IMR-90 (cell line): Measurements from ENCODE around the gene NELL2. TPM values are rescaled to one million over a fixed set of nuclear protein-coding genes. Genes with fewer than 3 reads are reported as not detected.

Source experiments
- ATAC-seq: fragments of 200-7000 bp; cut with Tn5 transposase; 2 replicates; pipeline ENCODE4 v1.9.1; 2020; ENCODE audit warnings: low read depth, mild to moderate bottlenecking, moderate library complexity
- BruUV-seq: library from RNA; stranded (reverse); fragments of 400-500 nt; replicated peaks from 2 replicates; lab custom pipeline; 2021; lab: Mats Ljungman, UMichigan
- CTCF ChIA-PET: fragments of 300-600 bp; formaldehyde crosslinking; extraction: SDS; loops from one replicate; lab custom pipeline; 2021; ENCODE audit warnings: antibody characterized with exemption; lab: Yijun Ruan, JAX
- POLR2A ChIA-PET: fragments of 300-600 bp; sonication (Branson Sonifier 250); formaldehyde crosslinking; loops from one replicate; lab custom pipeline; 2022; ENCODE audit warnings: antibody characterized with exemption; ENCODE audit not compliant: unreplicated experiment; lab: Charles Lee
- DNase-seq: peaks from one replicate; pipeline ENCODE4 v3.0.0; 2013
- H2AFZ ChIP-seq: replicated peaks from 2 replicates; pipeline ENCODE3; 2013; ENCODE audit warnings: low read length, mild to moderate bottlenecking; ENCODE audit not compliant: poor library complexity
- H2AK5ac ChIP-seq: 2 replicates; pipeline ENCODE4 v1.6.1; 2013; ENCODE audit warnings: low read depth, low read length, inconsistent platforms
- H2AK9ac ChIP-seq: replicated peaks from 2 replicates; pipeline ENCODE3; 2013; ENCODE audit warnings: mild to moderate bottlenecking, low read depth, low read length, moderate library complexity; ENCODE audit not compliant: poor library complexity
- H2BK120ac ChIP-seq: 2 replicates; pipeline ENCODE4 v1.6.1; 2013; ENCODE audit warnings: low read depth, low read length, inconsistent platforms
- H2BK15ac ChIP-seq: 3 replicates; pipeline ENCODE4 v1.6.1; 2013; ENCODE audit warnings: low read depth, low read length, inconsistent platforms
- H2BK20ac ChIP-seq: 2 replicates; pipeline ENCODE4 v1.6.1; 2013; ENCODE audit warnings: low read depth, mild to moderate bottlenecking, inconsistent platforms, low read length, moderate library complexity
- H2BK5ac ChIP-seq: 2 replicates; pipeline ENCODE4 v1.6.1; 2013; ENCODE audit warnings: mild to moderate bottlenecking, low read depth, low read length, inconsistent platforms; ENCODE audit not compliant: poor library complexity, severe bottlenecking
- H3K14ac ChIP-seq: replicated peaks from 2 replicates; pipeline ENCODE4 v1.6.1; 2013; ENCODE audit warnings: low read depth, low read length, inconsistent platforms
- H3K18ac ChIP-seq: 2 replicates; pipeline ENCODE4 v1.6.1; 2013; ENCODE audit warnings: low read depth, low read length, control low read depth
- H3K23ac ChIP-seq: 2 replicates; pipeline ENCODE4 v1.6.1; 2013; ENCODE audit warnings: low read depth, low read length, inconsistent platforms
- H3K27ac ChIP-seq: 2 replicates; pipeline ENCODE4 v1.5.1; 2013; ENCODE audit warnings: mild to moderate bottlenecking, control low read depth, low read length; ENCODE audit not compliant: insufficient read depth
- H3K27me3 ChIP-seq: 2 replicates; pipeline ENCODE4 v1.6.1; 2013; ENCODE audit warnings: low read length; ENCODE audit not compliant: control insufficient read depth, insufficient read depth
- H3K36me3 ChIP-seq: 2 replicates; pipeline ENCODE4 v1.6.1; 2013; ENCODE audit warnings: low read length, mixed read lengths; ENCODE audit not compliant: control insufficient read depth, insufficient read depth
- H3K4ac ChIP-seq: 2 replicates; pipeline ENCODE4 v1.6.1; 2013; ENCODE audit warnings: low read depth, low read length, inconsistent platforms
- H3K4me1 ChIP-seq: 2 replicates; pipeline ENCODE4 v1.6.1; 2013; ENCODE audit warnings: low read length, mixed read lengths; ENCODE audit not compliant: control insufficient read depth, insufficient read depth
- H3K4me2 ChIP-seq: 2 replicates; pipeline ENCODE4 v1.6.1; 2013; ENCODE audit warnings: low read depth, mild to moderate bottlenecking, control low read depth, low read length, moderate library complexity
- H3K4me3 ChIP-seq: 2 replicates; pipeline ENCODE4 v1.5.1; 2013; ENCODE audit warnings: low read depth, mild to moderate bottlenecking, control low read depth, low read length, moderate library complexity; ENCODE audit not compliant: insufficient read depth
- H3K56ac ChIP-seq: 2 replicates; pipeline ENCODE4 v1.6.1; 2013; ENCODE audit warnings: low read length, inconsistent platforms; ENCODE audit not compliant: insufficient read depth; ENCODE audit errors: extremely low read depth
- H3K79me1 ChIP-seq, 2 experiments: 2 replicates each; pipeline ENCODE4 v1.6.1; 2013; ENCODE audit warnings: low read length in 2 of 2, inconsistent platforms in 1 of 2, low read depth in 1 of 2
- H3K9ac ChIP-seq: 2 replicates; pipeline ENCODE4 v1.6.1; 2013; ENCODE audit warnings: low read depth, low read length, control low read depth
- H3K9me1 ChIP-seq: 2 replicates; pipeline ENCODE4 v1.6.1; 2013; ENCODE audit warnings: low read length, inconsistent platforms; ENCODE audit not compliant: insufficient read depth
- H3K9me3 ChIP-seq: 2 replicates; pipeline ENCODE4 v1.6.1; 2013; ENCODE audit warnings: low read length; ENCODE audit not compliant: control insufficient read depth, insufficient read depth
- H4K20me1 ChIP-seq: 2 replicates; pipeline ENCODE4 v1.6.1; 2013; ENCODE audit warnings: low read length, inconsistent platforms; ENCODE audit not compliant: insufficient read depth
- H4K5ac ChIP-seq: 2 replicates; pipeline ENCODE4 v1.6.1; 2013; ENCODE audit warnings: mild to moderate bottlenecking, low read depth, low read length, control low read depth
- H4K8ac ChIP-seq, 2 experiments: 2 replicates each; pipeline ENCODE4 v1.6.1; 2013; ENCODE audit warnings: low read depth in 2 of 2, low read length in 2 of 2, control low read depth in 1 of 2, inconsistent platforms in 1 of 2
- H4K91ac ChIP-seq: 2 replicates; pipeline ENCODE4 v1.6.1; 2013; ENCODE audit warnings: low read depth, low read length, inconsistent platforms; ENCODE audit not compliant: insufficient read depth
- CEBPB ChIP-seq: IDR thresholded peaks from 2 replicates; pipeline ENCODE4 v1.6.1; 2012; ENCODE audit warnings: low read depth, low read length, improper control_type of control experiment
- CHD1 ChIP-seq: IDR thresholded peaks from 2 replicates; pipeline ENCODE4 v1.6.1; 2012; ENCODE audit warnings: low read depth, low read length, improper control_type of control experiment
- CTCF ChIP-seq: conservative IDR thresholded peaks from 2 replicates; pipeline ENCODE4 v1.5.1; 2012; ENCODE audit warnings: mild to moderate bottlenecking, low read depth, low read length, improper control_type of control experiment
- MXI1 ChIP-seq: IDR thresholded peaks from 2 replicates; pipeline ENCODE4 v1.6.1; 2012; ENCODE audit warnings: low read depth, mild to moderate bottlenecking, low read length, moderate library complexity, borderline replicate concordance
- NFE2L2 ChIP-seq: fragments of 150-350 bp; IDR thresholded peaks from 2 replicates; pipeline ENCODE4 v1.6.1; 2016; ENCODE audit warnings: low read depth, mild to moderate bottlenecking, low read length
- POLR2A ChIP-seq: IDR thresholded peaks from 2 replicates; pipeline ENCODE4 v1.6.1; 2012; ENCODE audit warnings: mild to moderate bottlenecking, low read depth, low read length
- RAD21 ChIP-seq: IDR thresholded peaks from 2 replicates; pipeline ENCODE4 v1.6.1; 2012; ENCODE audit warnings: low read length, improper control_type of control experiment
- RFX5 ChIP-seq: IDR thresholded peaks from 2 replicates; pipeline ENCODE4 v1.8.0; 2012; ENCODE audit warnings: low read depth, mild to moderate bottlenecking, low read length, moderate library complexity
- WGBS, 2 experiments: methylation state at CpG; one replicate each; pipeline versions ENCODE4 v1.1.5 to v1.1.7; 2013; ENCODE audit warnings: missing lambda C conversion rate in 2 of 2; ENCODE audit not compliant: insufficient read length in 1 of 2; ENCODE audit errors: extremely low coverage in 2 of 2; 5-methylcytosine and 5-hydroxymethylcytosine counted together
- dilution Hi-C: fragments of 300-500 bp; cut with HindIII; formaldehyde crosslinking; loops from one replicate; pipeline ENCODE4 v1.14.3; 2018; ENCODE audit warnings: low sequenced_read_pairs; ENCODE audit not compliant: unreplicated experiment
- in situ Hi-C: fragments of 300-500 bp; cut with MboI; formaldehyde crosslinking; loops from 3 replicates; pipeline ENCODE4 v1.14.3; 2019; ENCODE audit warnings: low sequenced_read_pairs, inconsistent platforms, mixed read lengths
- intact Hi-C: fragments of 100-400 bp; cut with micrococcal nuclease; formaldehyde crosslinking; loops from 2 replicates; pipeline ENCODE4 v1.10.0; 2022
- polyA plus RNA-seq, 3 experiments: library from polyadenylated mRNA; depleted of rRNA; stranded (reverse); fragments of >200 nt; gene quantifications; 2 replicates each; pipeline ENCODE4 v1.2.3, GENCODE V29; 2012; ENCODE audit warnings: low replicate concordance in 1 of 3
- total RNA-seq: library from RNA; depleted of rRNA; stranded (reverse); fragments of >200 nt; gene quantifications from 2 replicates; pipeline ENCODE4 v1.2.3, GENCODE V29; 2012

NELL2 gene
- total and polyA plus RNA-seq, 2 of the 4 experiments (the other 2 are of a cell fraction) = 0.18 to 0.26 TPM

GRCh38 chr12:44917141-44917540 lies 41.0 kb upstream of the NELL2 start:
- Histone ChIP-seq H2BK120ac (no peak overlapping the region), H3K18ac (no peak overlapping the region), H3K14ac (no peak overlapping the region), H2BK15ac (no peak overlapping the region), H3K23ac (no peak overlapping the region), H3K36me3 (no peaks in the 10 kb centered on the region), H3K9me1 (no peaks in the 10 kb centered on the region), H3K9me3 (no peaks in the 10 kb centered on the region), H3K56ac (no peak overlapping the region), H4K5ac (no peak overlapping the region), H3K9ac (no peak overlapping the region), H3K27ac (no peak overlapping the region), H3K4me3 (no peak overlapping the region), H2AK9ac (no peak overlapping the region), H2BK20ac (no peak overlapping the region), H3K4me2 (no peak overlapping the region), H2BK5ac (no peak overlapping the region), H3K4me1 (no peaks in the 10 kb centered on the region), H3K4ac (no peak overlapping the region), H2AK5ac (no peak overlapping the region), H4K91ac (no peak overlapping the region), H3K79me1 (no peaks in the 10 kb centered on the region), H2AFZ (no peak overlapping the region), H4K8ac (no peak overlapping the region), H3K27me3 (no peaks in the 10 kb centered on the region), H4K20me1 (no peaks in the 10 kb centered on the region)
- no TSS peak for BruUV-seq
- TF ChIP-seq NFE2L2 (no peak), RAD21 (no peak), CHD1 (no peak), POLR2A (no peak), RFX5 (no peak), CEBPB (no peak), CTCF (no peak), MXI1 (no peak)
- in situ Hi-C loops (no loop called here), dilution Hi-C loops (no loop called here), intact Hi-C loops (no loop called here)
- ChIA-PET POLR2A (no interaction called here), CTCF (no interaction called here)
- DNase-seq (no peak), ATAC-seq (no peak)
- no CpG with 5 or more reads among the region's 1 CpG for WGBS, 2 experiments
